Keratinocyte (primary cell): ENCODE measurements around the gene EEF1AKMT1.

ENCODE experiments used
- EZH2 ChIP-seq: IDR thresholded peaks from one replicate; pipeline ENCODE4 v1.6.1; 2012; ENCODE audit warnings: inconsistent platforms, mild to moderate bottlenecking, low read length, moderate library complexity
- TF ChIP-seq, protein P1 (sequence below), 3 experiments: IDR thresholded peaks in 1 of 3; conservative IDR thresholded peaks in 1 of 3; optimal IDR thresholded peaks in 1 of 3; 2 replicates in 2 of 3; 3 replicates in 1 of 3; pipeline versions ENCODE3 to v1.5.1; 2011; ENCODE audit warnings: low read length in 3 of 3, mild to moderate bottlenecking in 3 of 3, moderate library complexity in 2 of 3, control low read depth in 1 of 3, inconsistent platforms in 1 of 3; ENCODE audit not compliant: insufficient read depth in 2 of 3; ENCODE audit errors: extremely low read depth in 1 of 3

DNA sequence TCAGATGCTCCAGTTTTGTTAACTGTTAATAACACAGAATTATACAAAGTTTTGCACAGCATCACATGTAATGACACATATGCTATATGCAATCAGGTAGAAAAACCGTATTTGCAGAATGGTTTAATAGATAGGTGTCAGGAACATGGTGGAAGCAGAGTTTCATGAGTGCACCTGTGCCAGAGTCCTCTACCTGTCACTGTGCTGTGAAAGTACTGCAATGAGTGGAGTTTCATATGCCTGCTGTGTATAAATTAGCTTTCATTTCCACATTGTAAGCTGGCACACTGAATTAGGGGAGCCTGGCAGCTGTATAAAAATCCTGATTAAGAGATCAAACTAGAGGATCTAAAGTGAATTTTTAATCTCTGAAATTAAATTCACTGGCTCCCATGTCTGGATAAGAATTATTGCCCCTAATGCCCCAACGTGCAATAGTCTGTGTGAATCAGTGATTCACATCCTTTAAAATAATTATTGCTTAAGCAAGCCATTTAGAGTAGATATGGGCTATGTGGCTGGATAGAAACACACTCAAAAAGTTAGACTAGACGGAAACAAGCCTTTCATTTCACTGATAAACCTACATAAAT, 8.5 kb upstream of the EEF1AKMT1 start:
- TF ChIP-seq, protein P1, sequence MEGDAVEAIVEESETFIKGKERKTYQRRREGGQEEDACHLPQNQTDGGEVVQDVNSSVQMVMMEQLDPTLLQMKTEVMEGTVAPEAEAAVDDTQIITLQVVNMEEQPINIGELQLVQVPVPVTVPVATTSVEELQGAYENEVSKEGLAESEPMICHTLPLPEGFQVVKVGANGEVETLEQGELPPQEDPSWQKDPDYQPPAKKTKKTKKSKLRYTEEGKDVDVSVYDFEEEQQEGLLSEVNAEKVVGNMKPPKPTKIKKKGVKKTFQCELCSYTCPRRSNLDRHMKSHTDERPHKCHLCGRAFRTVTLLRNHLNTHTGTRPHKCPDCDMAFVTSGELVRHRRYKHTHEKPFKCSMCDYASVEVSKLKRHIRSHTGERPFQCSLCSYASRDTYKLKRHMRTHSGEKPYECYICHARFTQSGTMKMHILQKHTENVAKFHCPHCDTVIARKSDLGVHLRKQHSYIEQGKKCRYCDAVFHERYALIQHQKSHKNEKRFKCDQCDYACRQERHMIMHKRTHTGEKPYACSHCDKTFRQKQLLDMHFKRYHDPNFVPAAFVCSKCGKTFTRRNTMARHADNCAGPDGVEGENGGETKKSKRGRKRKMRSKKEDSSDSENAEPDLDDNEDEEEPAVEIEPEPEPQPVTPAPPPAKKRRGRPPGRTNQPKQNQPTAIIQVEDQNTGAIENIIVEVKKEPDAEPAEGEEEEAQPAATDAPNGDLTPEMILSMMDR (optimal IDR thresholded peaks at IDR 0.05 in 1 of 3, IDR thresholded peaks at IDR 0.05 in 1 of 3, conservative IDR thresholded peaks at IDR 0.05 in 1 of 3; ENCODE audit: extremely low read depth in 1 of 3, insufficient read depth in 2 of 3, low read length in 3 of 3), result no peak
- no peak for TF ChIP-seq EZH2
